PFSK-1 (cell line): ENCODE data around the gene ALPK3.

Experiments used
- FOXP2 ChIP-seq: optimal IDR thresholded peaks from 2 replicates; pipeline ENCODE3; 2011; ENCODE audit warnings: borderline replicate concordance, control low read depth, inconsistent platforms; ENCODE audit not compliant: insufficient read depth; ENCODE audit errors: extremely low read length, extremely low read depth
- POLR2AphosphoS5 ChIP-seq: IDR thresholded peaks from 2 replicates; pipeline ENCODE4 v1.6.1; 2012; ENCODE audit warnings: low read depth, mild to moderate bottlenecking, control low read depth, low read length, moderate library complexity
- SIN3A ChIP-seq: IDR thresholded peaks from 2 replicates; pipeline ENCODE4 v1.6.1; 2012; ENCODE audit warnings: mild to moderate bottlenecking, low read length, moderate library complexity, borderline replicate concordance; ENCODE audit not compliant: insufficient read depth
- TAF1 ChIP-seq: IDR thresholded peaks from 2 replicates; pipeline ENCODE4 v1.6.1; 2012; ENCODE audit warnings: low read length, control low read depth, borderline replicate concordance; ENCODE audit not compliant: insufficient read depth
- TF ChIP-seq, protein P1 (sequence below), 2 experiments: IDR thresholded peaks; 2 replicates each; pipeline versions ENCODE4 v1.6.1 to v1.8.0; 2011 to 2012; ENCODE audit warnings: low read depth in 2 of 2, low read length in 2 of 2, control low read depth in 1 of 2, inconsistent platforms in 1 of 2, mild to moderate bottlenecking in 1 of 2, moderate library complexity in 1 of 2; ENCODE audit not compliant: insufficient read depth in 1 of 2

ALPK3 gene

DNA sequence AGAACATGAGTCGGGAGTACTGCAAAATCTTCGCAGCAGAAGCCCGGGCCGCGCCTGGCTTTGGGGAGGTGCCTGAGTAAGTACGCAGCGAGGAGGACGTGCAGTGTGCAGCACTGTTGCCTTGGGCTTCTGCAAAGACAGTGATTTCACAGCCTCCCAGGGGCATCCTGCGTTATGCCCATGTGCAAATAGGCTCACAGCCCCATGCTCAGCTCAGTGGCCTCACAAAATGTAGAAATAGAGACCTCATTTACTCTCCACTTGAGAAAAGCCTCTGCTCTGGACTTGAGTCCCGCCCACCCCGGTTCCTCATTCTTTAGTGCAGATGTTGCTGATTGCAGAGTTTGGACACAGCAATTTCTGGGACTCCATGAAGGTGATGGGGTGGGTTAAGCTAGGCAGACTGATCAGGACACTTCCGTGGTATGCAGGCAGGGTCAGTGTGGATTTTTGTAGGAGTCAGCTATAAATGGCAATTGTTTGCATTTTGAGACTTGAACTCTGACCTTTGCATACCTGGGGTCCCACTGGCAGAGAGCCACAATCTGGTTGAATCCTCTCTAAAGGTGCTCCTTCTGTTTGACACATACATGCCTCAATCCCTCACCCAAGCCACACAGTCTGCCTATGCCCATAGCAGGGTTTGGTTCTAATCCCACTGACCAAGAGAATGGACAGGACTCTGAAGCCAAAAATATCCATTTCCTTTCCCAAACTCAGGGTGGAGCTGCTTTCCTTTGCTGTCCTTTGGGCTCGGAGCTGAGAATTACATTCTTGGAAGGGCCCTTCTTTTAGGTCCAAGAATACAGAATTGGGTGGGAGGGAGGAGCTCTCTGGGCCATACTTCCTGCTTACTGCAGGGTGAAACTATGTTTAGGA lies 46.6 kb downstream of the ALPK3 start:
- TF ChIP-seq SIN3A (no peak), FOXP2 (no peak), POLR2AphosphoS5 (no peak), TAF1 (no peak)
- TF ChIP-seq, protein P1, sequence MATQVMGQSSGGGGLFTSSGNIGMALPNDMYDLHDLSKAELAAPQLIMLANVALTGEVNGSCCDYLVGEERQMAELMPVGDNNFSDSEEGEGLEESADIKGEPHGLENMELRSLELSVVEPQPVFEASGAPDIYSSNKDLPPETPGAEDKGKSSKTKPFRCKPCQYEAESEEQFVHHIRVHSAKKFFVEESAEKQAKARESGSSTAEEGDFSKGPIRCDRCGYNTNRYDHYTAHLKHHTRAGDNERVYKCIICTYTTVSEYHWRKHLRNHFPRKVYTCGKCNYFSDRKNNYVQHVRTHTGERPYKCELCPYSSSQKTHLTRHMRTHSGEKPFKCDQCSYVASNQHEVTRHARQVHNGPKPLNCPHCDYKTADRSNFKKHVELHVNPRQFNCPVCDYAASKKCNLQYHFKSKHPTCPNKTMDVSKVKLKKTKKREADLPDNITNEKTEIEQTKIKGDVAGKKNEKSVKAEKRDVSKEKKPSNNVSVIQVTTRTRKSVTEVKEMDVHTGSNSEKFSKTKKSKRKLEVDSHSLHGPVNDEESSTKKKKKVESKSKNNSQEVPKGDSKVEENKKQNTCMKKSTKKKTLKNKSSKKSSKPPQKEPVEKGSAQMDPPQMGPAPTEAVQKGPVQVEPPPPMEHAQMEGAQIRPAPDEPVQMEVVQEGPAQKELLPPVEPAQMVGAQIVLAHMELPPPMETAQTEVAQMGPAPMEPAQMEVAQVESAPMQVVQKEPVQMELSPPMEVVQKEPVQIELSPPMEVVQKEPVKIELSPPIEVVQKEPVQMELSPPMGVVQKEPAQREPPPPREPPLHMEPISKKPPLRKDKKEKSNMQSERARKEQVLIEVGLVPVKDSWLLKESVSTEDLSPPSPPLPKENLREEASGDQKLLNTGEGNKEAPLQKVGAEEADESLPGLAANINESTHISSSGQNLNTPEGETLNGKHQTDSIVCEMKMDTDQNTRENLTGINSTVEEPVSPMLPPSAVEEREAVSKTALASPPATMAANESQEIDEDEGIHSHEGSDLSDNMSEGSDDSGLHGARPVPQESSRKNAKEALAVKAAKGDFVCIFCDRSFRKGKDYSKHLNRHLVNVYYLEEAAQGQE (IDR thresholded peaks at IDR 0.05; ENCODE audit: insufficient read depth in 1 of 2, low read depth in 2 of 2, low read length in 2 of 2), result no peak

- no peak for TF ChIP-seq FOXP2
- TF ChIP-seq, protein P1 (IDR thresholded peaks at IDR 0.05; ENCODE audit: insufficient read depth in 1 of 2, low read depth in 2 of 2, low read length in 2 of 2), result no peak
- TF ChIP-seq TAF1, result no peak
- TF ChIP-seq POLR2AphosphoS5, result no peak
- no peak for TF ChIP-seq SIN3A
Observed at GRCh38 chr15:84864444-84864795, 47.3 kb downstream of the ALPK3 start.

DNA sequence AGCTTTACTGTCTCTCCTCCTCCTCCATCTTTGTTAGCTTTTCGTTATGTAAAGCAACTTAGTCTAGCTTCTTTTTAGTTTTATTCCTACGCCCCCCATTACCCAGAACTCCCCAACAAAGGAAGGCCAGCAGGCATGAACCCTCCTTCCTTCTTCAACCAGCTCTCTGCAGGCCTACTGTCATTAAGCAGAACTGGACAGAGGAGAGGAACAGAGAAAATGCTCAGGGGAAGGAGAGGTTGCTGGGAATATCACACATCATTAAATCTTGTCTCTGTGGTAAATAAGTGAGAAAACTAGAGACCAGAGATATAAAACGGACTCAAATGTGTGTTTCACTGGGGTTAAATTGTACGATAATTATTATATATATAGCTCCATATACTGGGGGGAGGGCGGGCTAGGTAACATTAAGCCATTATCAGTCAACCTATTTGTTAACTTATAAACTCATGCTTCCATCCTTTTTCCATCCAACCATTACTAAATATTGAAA lies 48.0 kb downstream of the ALPK3 start:
- TF ChIP-seq SIN3A (no peak), POLR2AphosphoS5 (no peak), FOXP2 (no peak), TAF1 (no peak)
- TF ChIP-seq, protein P1 (IDR thresholded peaks at IDR 0.05; ENCODE audit: insufficient read depth in 1 of 2, low read depth in 2 of 2, low read length in 2 of 2), result no peak

- TF ChIP-seq POLR2AphosphoS5 (no peak), FOXP2 (no peak)
Observed at GRCh38 chr15:84868037-84868880, 51.1 kb downstream of the ALPK3 start.

GRCh38 chr15:84869510-84869909 lies 52.4 kb downstream of the ALPK3 start:
- TF ChIP-seq, protein P1 (IDR thresholded peaks at IDR 0.05; ENCODE audit: insufficient read depth in 1 of 2, low read depth in 2 of 2, low read length in 2 of 2), result no peak
- TF ChIP-seq SIN3A, result no peak
- TF ChIP-seq FOXP2, result no peak
- TF ChIP-seq POLR2AphosphoS5, result no peak
- no peak for TF ChIP-seq TAF1
